SK-N-SH treated with all-trans-retinoic acid at 6 μM for 48 hours (cell line): ENCODE data around the gene THAP8.

Source experiments
- ATAC-seq: fragments of 200-7000 bp; cut with Tn5 transposase; 3 replicates; pipeline ENCODE4 v1.9.1; 2020; ENCODE audit warnings: mild to moderate bottlenecking, moderate library complexity
- BACH2 ChIP-seq: fragments of 250-450 bp; sonication (Bioruptor Pico); IDR thresholded peaks from 2 replicates; pipeline ENCODE4 v1.9.0; 2021; ENCODE audit warnings: mild to moderate bottlenecking, borderline replicate concordance
- CSDC2 ChIP-seq: fragments of 250-450 bp; sonication (Bioruptor Pico); IDR thresholded peaks from 2 replicates; pipeline ENCODE4 v1.5.0; 2020; ENCODE audit warnings: mild to moderate bottlenecking, moderate library complexity
- ESRRG ChIP-seq: fragments of 250-450 bp; sonication (Bioruptor Pico); IDR thresholded peaks from 2 replicates; pipeline ENCODE4 v1.6.1; 2021; ENCODE audit warnings: mild to moderate bottlenecking
- ISL1 ChIP-seq: fragments of 250-450 bp; sonication (Bioruptor Pico); IDR thresholded peaks from 2 replicates; pipeline ENCODE4 v2.1.2; 2022; ENCODE audit warnings: mild to moderate bottlenecking, moderate library complexity
- OSR1 ChIP-seq: fragments of 250-450 bp; sonication (Bioruptor Pico); IDR thresholded peaks from 2 replicates; pipeline ENCODE4 v1.8.0; 2022; ENCODE audit warnings: moderate library complexity, mild to moderate bottlenecking, inconsistent platforms
- PPARA ChIP-seq: fragments of 250-450 bp; sonication (Bioruptor Pico); IDR thresholded peaks from 2 replicates; pipeline ENCODE4 v1.5.0; 2020; ENCODE audit warnings: mild to moderate bottlenecking, borderline replicate concordance
- RARB ChIP-seq: fragments of 250-450 bp; sonication (Bioruptor Pico); IDR thresholded peaks from 2 replicates; pipeline ENCODE4 v1.8.0; 2021; ENCODE audit warnings: mild to moderate bottlenecking, moderate library complexity
- SNAI2 ChIP-seq: fragments of 250-450 bp; sonication (Bioruptor Pico); IDR thresholded peaks from 2 replicates; pipeline ENCODE4 v1.5.0; 2020; ENCODE audit warnings: mild to moderate bottlenecking, moderate library complexity
- TCF4 ChIP-seq: fragments of 250-450 bp; sonication (Bioruptor Pico); IDR thresholded peaks from 2 replicates; pipeline ENCODE4 v1.8.0; 2021; ENCODE audit warnings: mild to moderate bottlenecking, moderate library complexity, borderline replicate concordance
- TSHZ2 ChIP-seq: fragments of 250-450 bp; sonication (Bioruptor Pico); IDR thresholded peaks from 2 replicates; pipeline ENCODE4 v1.5.0; 2020; ENCODE audit warnings: mild to moderate bottlenecking, moderate library complexity
- ZC3H10 ChIP-seq: fragments of 250-450 bp; sonication (Bioruptor Pico); IDR thresholded peaks from 2 replicates; pipeline ENCODE4 v1.5.1; 2021; ENCODE audit warnings: mild to moderate bottlenecking, moderate library complexity
- ZFP3 ChIP-seq: fragments of 250-450 bp; sonication (Bioruptor Pico); IDR thresholded peaks from 2 replicates; pipeline ENCODE4 v1.5.0; 2020; ENCODE audit warnings: mild to moderate bottlenecking, moderate library complexity
- ZNF70 ChIP-seq: fragments of 450-650 bp; formaldehyde crosslinking; IDR thresholded peaks from 2 replicates; pipeline ENCODE4 v1.5.0; 2020; ENCODE audit warnings: mild to moderate bottlenecking, moderate library complexity
- TF ChIP-seq, protein P1 (sequence below): fragments of 250-450 bp; sonication (Bioruptor Pico); IDR thresholded peaks from 2 replicates; pipeline ENCODE4 v1.5.1; 2020; ENCODE audit warnings: low read depth, mild to moderate bottlenecking, moderate library complexity
- TF ChIP-seq, protein P2 (sequence below): fragments of 250-450 bp; sonication (Bioruptor Pico); IDR thresholded peaks from 2 replicates; pipeline ENCODE4 v1.8.0; 2020; ENCODE audit warnings: mild to moderate bottlenecking, moderate library complexity, borderline replicate concordance
- TF ChIP-seq, protein P3 (sequence below): fragments of 250-450 bp; sonication (Bioruptor Pico); IDR thresholded peaks from 2 replicates; pipeline ENCODE4 v1.5.1; 2021; ENCODE audit warnings: mild to moderate bottlenecking, moderate library complexity
- TF ChIP-seq, protein P4 (sequence below): fragments of 250-450 bp; sonication (Bioruptor Pico); IDR thresholded peaks from 2 replicates; pipeline ENCODE4 v1.8.0; 2021; ENCODE audit warnings: low read depth, mild to moderate bottlenecking, moderate library complexity, borderline replicate concordance

Gene THAP8

GRCh38 chr19:36064826-36065225 lies 10.7 kb upstream of the THAP8 start:
- TF ChIP-seq ISL1 (CRISPR knock-in tag) = no peak
- no peak for TF ChIP-seq BACH2 (CRISPR knock-in tag)
- TF ChIP-seq, protein P1, sequence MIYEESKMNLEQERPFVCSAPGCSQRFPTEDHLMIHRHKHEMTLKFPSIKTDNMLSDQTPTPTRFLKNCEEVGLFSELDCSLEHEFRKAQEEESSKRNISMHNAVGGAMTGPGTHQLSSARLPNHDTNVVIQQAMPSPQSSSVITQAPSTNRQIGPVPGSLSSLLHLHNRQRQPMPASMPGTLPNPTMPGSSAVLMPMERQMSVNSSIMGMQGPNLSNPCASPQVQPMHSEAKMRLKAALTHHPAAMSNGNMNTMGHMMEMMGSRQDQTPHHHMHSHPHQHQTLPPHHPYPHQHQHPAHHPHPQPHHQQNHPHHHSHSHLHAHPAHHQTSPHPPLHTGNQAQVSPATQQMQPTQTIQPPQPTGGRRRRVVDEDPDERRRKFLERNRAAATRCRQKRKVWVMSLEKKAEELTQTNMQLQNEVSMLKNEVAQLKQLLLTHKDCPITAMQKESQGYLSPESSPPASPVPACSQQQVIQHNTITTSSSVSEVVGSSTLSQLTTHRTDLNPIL (CRISPR knock-in tag) = no peak
- TF ChIP-seq TSHZ2 (CRISPR knock-in tag) = no peak
- no peak for TF ChIP-seq ZNF70
- TF ChIP-seq, protein P2, sequence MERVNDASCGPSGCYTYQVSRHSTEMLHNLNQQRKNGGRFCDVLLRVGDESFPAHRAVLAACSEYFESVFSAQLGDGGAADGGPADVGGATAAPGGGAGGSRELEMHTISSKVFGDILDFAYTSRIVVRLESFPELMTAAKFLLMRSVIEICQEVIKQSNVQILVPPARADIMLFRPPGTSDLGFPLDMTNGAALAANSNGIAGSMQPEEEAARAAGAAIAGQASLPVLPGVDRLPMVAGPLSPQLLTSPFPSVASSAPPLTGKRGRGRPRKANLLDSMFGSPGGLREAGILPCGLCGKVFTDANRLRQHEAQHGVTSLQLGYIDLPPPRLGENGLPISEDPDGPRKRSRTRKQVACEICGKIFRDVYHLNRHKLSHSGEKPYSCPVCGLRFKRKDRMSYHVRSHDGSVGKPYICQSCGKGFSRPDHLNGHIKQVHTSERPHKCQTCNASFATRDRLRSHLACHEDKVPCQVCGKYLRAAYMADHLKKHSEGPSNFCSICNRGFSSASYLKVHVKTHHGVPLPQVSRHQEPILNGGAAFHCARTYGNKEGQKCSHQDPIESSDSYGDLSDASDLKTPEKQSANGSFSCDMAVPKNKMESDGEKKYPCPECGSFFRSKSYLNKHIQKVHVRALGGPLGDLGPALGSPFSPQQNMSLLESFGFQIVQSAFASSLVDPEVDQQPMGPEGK (CRISPR knock-in tag) = no peak
- TF ChIP-seq, protein P3, sequence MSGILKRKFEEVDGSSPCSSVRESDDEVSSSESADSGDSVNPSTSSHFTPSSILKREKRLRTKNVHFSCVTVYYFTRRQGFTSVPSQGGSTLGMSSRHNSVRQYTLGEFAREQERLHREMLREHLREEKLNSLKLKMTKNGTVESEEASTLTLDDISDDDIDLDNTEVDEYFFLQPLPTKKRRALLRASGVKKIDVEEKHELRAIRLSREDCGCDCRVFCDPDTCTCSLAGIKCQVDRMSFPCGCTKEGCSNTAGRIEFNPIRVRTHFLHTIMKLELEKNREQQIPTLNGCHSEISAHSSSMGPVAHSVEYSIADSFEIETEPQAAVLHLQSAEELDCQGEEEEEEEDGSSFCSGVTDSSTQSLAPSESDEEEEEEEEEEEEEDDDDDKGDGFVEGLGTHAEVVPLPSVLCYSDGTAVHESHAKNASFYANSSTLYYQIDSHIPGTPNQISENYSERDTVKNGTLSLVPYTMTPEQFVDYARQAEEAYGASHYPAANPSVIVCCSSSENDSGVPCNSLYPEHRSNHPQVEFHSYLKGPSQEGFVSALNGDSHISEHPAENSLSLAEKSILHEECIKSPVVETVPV (CRISPR knock-in tag) = no peak
- no peak for TF ChIP-seq ZC3H10 (CRISPR knock-in tag)
- TF ChIP-seq, protein P4, sequence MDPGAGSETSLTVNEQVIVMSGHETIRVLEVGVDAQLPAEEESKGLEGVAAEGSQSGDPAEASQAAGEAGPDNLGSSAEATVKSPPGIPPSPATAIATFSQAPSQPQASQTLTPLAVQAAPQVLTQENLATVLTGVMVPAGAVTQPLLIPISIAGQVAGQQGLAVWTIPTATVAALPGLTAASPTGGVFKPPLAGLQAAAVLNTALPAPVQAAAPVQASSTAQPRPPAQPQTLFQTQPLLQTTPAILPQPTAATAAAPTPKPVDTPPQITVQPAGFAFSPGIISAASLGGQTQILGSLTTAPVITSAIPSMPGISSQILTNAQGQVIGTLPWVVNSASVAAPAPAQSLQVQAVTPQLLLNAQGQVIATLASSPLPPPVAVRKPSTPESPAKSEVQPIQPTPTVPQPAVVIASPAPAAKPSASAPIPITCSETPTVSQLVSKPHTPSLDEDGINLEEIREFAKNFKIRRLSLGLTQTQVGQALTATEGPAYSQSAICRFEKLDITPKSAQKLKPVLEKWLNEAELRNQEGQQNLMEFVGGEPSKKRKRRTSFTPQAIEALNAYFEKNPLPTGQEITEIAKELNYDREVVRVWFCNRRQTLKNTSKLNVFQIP = no peak
- ATAC-seq = no peak

DNA sequence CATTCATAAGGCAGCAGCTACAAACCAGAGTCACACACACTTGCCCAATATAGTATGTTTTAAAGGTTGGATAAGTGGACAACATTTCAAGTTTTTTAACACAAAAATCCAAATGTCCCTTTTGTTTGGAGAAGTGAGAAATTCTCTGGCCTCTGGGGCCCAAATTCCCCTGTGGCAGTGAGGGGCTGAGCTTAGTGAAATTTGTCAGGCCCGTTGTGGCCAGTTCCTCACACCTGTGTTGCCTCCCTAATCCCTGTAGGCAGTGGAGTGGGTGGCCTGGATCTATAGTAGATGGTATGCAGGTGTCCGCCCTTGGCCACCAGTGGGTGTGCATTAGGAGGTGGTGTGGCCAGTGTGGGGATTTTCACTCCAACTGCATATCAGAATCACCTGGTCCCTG lies 7.3 kb upstream of the THAP8 start:
- no peak for ATAC-seq
- TF ChIP-seq, protein P1 (CRISPR knock-in tag) = no peak
- no peak for TF ChIP-seq TSHZ2 (CRISPR knock-in tag)
- TF ChIP-seq, protein P2 (CRISPR knock-in tag) = no peak

GRCh38 chr19:36060430-36060829 lies 6.3 kb upstream of the THAP8 start:
- ATAC-seq = peak; percentile 96
- no peak for TF ChIP-seq CSDC2 (CRISPR knock-in tag)
- no peak for TF ChIP-seq TCF4 (CRISPR knock-in tag)
- no peak for TF ChIP-seq ESRRG (CRISPR knock-in tag)
- TF ChIP-seq, protein P4 = no peak
- no peak for TF ChIP-seq RARB (CRISPR knock-in tag)
- no peak for TF ChIP-seq ZFP3 (CRISPR knock-in tag)
- TF ChIP-seq OSR1 (CRISPR knock-in tag) = no peak
- no peak for TF ChIP-seq PPARA (CRISPR knock-in tag)
- no peak for TF ChIP-seq SNAI2
- TF ChIP-seq, protein P1 (CRISPR knock-in tag) = no peak
